D721Med (cell line): ENCODE data around the gene ERC1.
"Not testable (repeated sequence)": the region's sequence is repeated elsewhere in the genome, so short reads cannot be mapped to it uniquely, and the experiment has no call there.

Source experiments
- DNase-seq: peaks from one replicate; pipeline ENCODE4 v3.0.0; 2011; ENCODE audit warnings: low spot score; ENCODE audit not compliant: insufficient read length
- FAIRE-seq: peaks from 2 replicates; lab custom pipeline; 2011; peaks lifted over from hg19 to GRCh38; lab: Jason Lieb, UNC
- TF ChIP-seq, protein P1 (sequence below): IDR thresholded peaks from 2 replicates; pipeline ENCODE4 v1.5.1; 2012; ENCODE audit warnings: mild to moderate bottlenecking, control low read depth; ENCODE audit not compliant: insufficient read depth; ENCODE audit errors: missing control alignments

ERC1 gene

GRCh38 chr12:1083889-1084262, 92.9 kb downstream of the ERC1 start:
- TF ChIP-seq, protein P1, sequence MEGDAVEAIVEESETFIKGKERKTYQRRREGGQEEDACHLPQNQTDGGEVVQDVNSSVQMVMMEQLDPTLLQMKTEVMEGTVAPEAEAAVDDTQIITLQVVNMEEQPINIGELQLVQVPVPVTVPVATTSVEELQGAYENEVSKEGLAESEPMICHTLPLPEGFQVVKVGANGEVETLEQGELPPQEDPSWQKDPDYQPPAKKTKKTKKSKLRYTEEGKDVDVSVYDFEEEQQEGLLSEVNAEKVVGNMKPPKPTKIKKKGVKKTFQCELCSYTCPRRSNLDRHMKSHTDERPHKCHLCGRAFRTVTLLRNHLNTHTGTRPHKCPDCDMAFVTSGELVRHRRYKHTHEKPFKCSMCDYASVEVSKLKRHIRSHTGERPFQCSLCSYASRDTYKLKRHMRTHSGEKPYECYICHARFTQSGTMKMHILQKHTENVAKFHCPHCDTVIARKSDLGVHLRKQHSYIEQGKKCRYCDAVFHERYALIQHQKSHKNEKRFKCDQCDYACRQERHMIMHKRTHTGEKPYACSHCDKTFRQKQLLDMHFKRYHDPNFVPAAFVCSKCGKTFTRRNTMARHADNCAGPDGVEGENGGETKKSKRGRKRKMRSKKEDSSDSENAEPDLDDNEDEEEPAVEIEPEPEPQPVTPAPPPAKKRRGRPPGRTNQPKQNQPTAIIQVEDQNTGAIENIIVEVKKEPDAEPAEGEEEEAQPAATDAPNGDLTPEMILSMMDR: no peak
- FAIRE-seq: no peak
- DNase-seq: no peak

DNA sequence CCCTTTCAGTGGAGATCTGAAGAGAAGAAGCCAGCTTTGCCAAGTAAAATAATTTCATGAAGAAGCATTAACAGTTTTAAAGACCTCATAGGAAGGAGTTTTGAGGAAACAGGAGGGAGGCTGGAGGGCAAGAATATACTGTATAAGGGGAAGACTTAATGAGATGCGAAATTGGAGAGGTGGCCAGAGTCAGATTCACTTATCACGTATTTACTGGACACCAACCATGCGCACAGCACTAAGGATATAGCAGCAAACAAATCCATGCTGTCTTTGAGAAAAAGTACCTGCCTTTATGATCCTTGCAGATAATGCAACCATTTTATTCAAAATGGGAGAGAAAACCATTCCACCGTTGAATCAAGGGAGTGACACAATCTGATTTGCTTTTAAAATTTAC, 100.3 kb downstream of the ERC1 start:
- TF ChIP-seq, protein P1: no peak
- DNase-seq (no peak), FAIRE-seq (no peak)

DNA sequence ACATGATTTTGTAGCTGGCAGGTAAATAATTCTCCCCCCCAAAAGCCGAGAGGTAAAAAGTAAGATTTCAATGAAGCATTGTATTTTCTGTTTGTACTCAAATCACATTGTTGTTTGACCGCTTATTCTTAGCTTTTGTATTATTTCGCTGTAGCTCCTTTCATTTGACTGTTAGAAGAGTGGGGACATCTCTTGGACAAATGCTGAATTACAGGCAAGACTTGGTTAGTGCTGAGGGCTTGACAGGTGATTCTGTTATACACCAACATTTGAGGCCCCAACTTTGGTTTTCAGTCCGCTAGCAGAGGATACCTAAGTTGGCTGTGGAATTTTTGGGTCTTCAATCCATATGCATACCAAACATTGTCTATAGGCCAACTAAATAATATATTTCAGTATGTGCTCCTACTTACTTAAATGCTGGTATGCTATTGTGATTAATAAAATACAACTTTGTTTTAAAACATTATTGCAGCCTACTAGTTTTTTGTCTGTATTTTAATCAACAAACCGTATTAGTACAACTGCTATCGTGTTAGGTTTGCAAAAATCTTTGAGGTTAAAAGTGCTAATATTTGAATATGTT, 102.2 kb downstream of the ERC1 start:
- FAIRE-seq: no peak
- TF ChIP-seq, protein P1: peak; percentile 81
- DNase-seq: no peak

- TF ChIP-seq, protein P1: no peak
- no peak for DNase-seq
- FAIRE-seq: no peak
Observed at GRCh38 chr12:1094714-1095113, 103.7 kb downstream of the ERC1 start.

DNA sequence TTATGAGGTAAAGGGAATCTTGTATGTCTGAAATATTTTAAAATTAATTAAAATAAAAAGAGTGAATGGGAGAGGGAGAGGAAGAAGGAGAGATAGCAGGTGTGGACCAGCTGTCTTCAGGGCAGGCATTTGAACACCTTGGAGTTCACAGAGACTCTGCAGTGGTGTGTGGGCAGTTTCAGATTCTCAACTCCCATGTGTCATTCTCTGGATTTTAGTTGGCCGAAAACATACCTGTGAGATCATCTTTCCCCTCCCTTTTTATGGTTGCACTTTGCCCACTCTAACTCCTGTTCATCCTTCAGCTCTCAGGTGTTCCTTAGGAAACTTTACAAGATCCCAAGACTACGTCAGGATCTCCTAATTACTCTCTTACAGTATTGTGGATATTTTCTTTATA, 108.1 kb downstream of the ERC1 start:
- TF ChIP-seq, protein P1: no peak
- no peak for FAIRE-seq
- DNase-seq: no peak

DNA sequence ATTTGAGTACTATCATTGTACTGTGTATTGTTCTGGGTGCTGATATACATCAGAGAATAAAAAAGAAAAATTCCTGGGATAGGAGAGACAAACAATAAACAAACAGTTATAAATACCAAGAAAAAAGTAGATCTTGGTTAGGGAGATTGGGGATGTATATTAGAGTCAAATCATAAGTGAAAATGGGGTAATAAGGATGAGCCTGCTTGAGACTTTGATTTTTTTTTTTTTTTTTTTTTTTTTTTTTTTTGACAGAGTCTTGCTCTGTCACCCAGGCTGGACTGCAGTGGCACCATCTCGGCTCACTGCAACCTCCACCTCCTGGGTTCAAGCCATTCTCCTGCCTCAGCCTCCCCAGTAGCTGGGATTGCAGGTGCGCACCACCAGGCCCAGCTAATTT, 108.6 kb downstream of the ERC1 start:
- not testable (repeated sequence) for FAIRE-seq, DNase-seq

DNA sequence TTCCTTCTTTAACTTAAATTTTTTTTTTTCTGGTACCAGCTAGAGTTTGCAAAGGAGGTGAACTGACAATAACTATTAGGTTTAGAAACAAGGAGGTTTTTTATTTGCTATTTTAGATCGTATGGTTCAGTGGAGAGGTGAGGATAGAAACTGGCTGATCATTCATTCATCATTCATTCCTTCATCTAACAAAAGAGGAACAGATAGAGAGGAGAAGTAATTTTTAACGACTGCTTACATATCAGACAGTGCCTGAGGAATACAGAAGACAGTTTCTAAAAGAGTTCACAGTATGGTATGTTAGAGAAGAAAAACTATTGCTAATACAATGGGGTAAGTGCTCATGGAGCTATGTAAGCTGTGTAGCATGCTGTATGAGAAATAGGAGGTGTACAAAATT, 111.1 kb downstream of the ERC1 start:
- no peak for FAIRE-seq
- TF ChIP-seq, protein P1: no peak

More for the DNA sequence above, 111.1 kb downstream of the ERC1 start:
- DNase-seq: no peak
